Measurements from ENCODE around the gene RAB37.

DNA sequence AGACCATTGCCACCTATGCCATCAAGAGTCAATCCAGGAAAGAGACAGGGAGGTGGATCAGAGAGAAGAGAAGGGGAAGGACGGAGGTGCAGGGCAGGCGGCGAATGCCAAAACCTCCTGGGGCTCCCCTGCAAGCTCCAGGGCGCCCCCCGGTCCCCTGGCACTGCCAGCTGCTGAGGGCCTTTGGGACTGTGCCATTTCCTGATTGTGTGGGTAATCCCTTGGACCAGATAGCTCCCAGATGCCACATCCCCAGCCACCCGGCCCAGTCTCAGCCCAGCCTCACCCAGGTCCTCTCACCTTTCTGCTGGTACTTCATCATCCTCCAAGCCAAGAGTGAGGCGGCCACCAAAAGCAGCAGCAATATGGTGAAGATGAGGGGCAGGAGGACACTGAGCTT lies 39.0 kb upstream of the RAB37 start:
- TF ChIP-seq FOXA1 (IDR thresholded peaks at IDR 0.05) = no peak
- no peak for TF ChIP-seq L3MBTL2 (conservative IDR thresholded peaks at IDR 0.05)
- no peak for TF ChIP-seq BHLHE40 (IDR thresholded peaks at IDR 0.05; ENCODE audit: borderline replicate concordance)
- TF ChIP-seq FOXK2 (IDR thresholded peaks at IDR 0.05) = no peak
- no peak for TF ChIP-seq SP1 (IDR thresholded peaks at IDR 0.05)
- TF ChIP-seq ELF4 (IDR thresholded peaks at IDR 0.05) = no peak
